ENCODE results near the gene SEMA4A. TPM values are rescaled to one million over a fixed set of nuclear protein-coding genes. Genes with fewer than 3 reads are reported as not detected.
"Not testable (repeated sequence)": the region's sequence is repeated elsewhere in the genome, so short reads cannot be mapped to it uniquely, and the experiment has no call there.

The SEMA4A gene
- total RNA-seq, 1 donor, result 15.1 TPM

- no peak for DNase-seq (ENCODE audit: low read depth in 2 of 3, low spot score in 2 of 3)
Observed at GRCh38 chr1:156118177-156118868, 35.1 kb upstream of the SEMA4A start.

GRCh38 chr1:156119503-156120209 lies 33.7 kb upstream of the SEMA4A start:
- peak in 2 of 3 donors; percentile 69 to 70 for DNase-seq (ENCODE audit: low read depth in 2 of 3, low spot score in 2 of 3)

GRCh38 chr1:156120318-156120717 lies 33.1 kb upstream of the SEMA4A start:
- no peak for DNase-seq (ENCODE audit: low read depth in 2 of 3, low spot score in 2 of 3)

- DNase-seq (ENCODE audit: low read depth in 2 of 3, low spot score in 2 of 3), result not testable (repeated sequence)
Observed at GRCh38 chr1:156121005-156121404, 32.4 kb upstream of the SEMA4A start.

GRCh38 chr1:156121457-156121856 lies 31.9 kb upstream of the SEMA4A start:
- DNase-seq (ENCODE audit: low read depth in 2 of 3, low spot score in 2 of 3), result no peak

GRCh38 chr1:156122086-156122485 lies 31.3 kb upstream of the SEMA4A start:
- no peak for DNase-seq (ENCODE audit: low read depth in 2 of 3, low spot score in 2 of 3)

GRCh38 chr1:156122519-156123355 lies 30.6 kb upstream of the SEMA4A start:
- DNase-seq (ENCODE audit: low read depth in 2 of 3, low spot score in 2 of 3), result no peak

- DNase-seq (ENCODE audit: low read depth in 2 of 3, low spot score in 2 of 3), result peak in 2 of 3 donors; percentile 87 to 90
Observed at GRCh38 chr1:156123356-156124196, 29.8 kb upstream of the SEMA4A start.

- no peak for DNase-seq (ENCODE audit: low read depth in 2 of 3, low spot score in 2 of 3)
Observed at GRCh38 chr1:156124557-156125483, 28.6 kb upstream of the SEMA4A start.

GRCh38 chr1:156125544-156125943 lies 27.8 kb upstream of the SEMA4A start:
- not testable (repeated sequence) for DNase-seq (ENCODE audit: low read depth in 2 of 3, low spot score in 2 of 3)

- DNase-seq (ENCODE audit: low read depth in 2 of 3, low spot score in 2 of 3), result peak in 2 of 3 donors; percentile 94 to 95
Observed at GRCh38 chr1:156126043-156126629, 27.2 kb upstream of the SEMA4A start.

GRCh38 chr1:156126630-156127534 lies 26.5 kb upstream of the SEMA4A start:
- peak; percentile 70 to 93 (median 89) for DNase-seq (ENCODE audit: low read depth in 2 of 3, low spot score in 2 of 3)

- no peak for DNase-seq (ENCODE audit: low read depth in 2 of 3, low spot score in 2 of 3)
Observed at GRCh38 chr1:156128308-156128653, 25.1 kb upstream of the SEMA4A start.

GRCh38 chr1:156128654-156129597 lies 24.5 kb upstream of the SEMA4A start:
- no peak for DNase-seq (ENCODE audit: low read depth in 2 of 3, low spot score in 2 of 3)

GRCh38 chr1:156129687-156130577 lies 23.5 kb upstream of the SEMA4A start:
- DNase-seq (ENCODE audit: low read depth in 2 of 3, low spot score in 2 of 3), result peak in 2 of 3 donors; percentile 67 to 69

GRCh38 chr1:156130578-156130942 lies 22.8 kb upstream of the SEMA4A start:
- DNase-seq (ENCODE audit: low read depth in 2 of 3, low spot score in 2 of 3), result no peak

Data from hematopoietic multipotent progenitor cell (in vitro differentiated cells).